NCI-H1436 treated with DMSO at 0.1 percent for 48 hours (cell line): ENCODE results near the gene BLNK.
"Not testable (repeated sequence)": the region's sequence is repeated elsewhere in the genome, so short reads cannot be mapped to it uniquely, and the experiment has no call there.

Source experiments
- DNase-seq: peaks from one replicate; lab custom pipeline; 2025; lab: John Stamatoyannopoulos, UW

The BLNK gene

DNA sequence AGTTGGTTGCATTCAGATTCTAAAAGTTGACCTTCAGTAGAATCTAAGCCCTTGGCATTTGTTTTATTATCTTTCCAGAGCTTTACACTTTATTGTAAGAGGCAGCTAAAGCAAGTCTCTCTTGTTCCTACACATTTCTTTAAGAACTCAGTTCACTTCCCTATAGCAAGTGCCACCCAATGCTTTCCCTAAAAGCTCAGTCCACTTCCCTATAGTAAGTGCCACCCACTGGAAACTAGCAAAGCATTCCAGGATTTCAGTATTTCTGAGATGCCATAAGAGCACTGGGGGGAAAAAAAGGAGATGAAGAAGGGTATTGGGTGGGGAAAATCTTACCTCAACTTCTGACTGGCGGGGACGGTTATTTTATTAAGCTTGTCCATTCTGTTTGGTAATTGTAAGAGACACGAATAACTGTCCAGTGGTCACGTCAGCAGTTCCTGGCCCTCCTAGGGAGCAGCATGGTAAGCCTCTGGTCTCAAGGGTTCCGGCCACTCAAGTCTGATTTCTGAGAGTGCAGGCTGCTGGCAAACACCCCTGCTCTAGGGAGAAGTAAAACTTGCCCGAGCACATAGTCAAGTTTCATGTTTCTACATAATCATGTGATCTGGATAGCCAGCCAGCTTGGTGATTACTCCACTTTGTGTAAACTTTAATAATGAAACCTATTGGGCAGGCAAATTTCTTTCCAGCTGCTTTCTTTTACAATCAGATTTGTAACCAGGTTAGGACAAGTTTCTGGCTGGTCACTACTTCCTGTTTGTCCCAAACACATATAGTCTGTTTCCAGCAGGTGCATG is at the start of gene BLNK:
Gene BLNK (minus strand): TSS at position 554 of the 800 bp plus-strand sequence. CDS start 171 bp downstream, at position 383.
- DNase-seq, result no peak

GRCh38 chr10:96319754-96320474 is 48.5 kb upstream of the BLNK start:
- DNase-seq, result no peak

DNA sequence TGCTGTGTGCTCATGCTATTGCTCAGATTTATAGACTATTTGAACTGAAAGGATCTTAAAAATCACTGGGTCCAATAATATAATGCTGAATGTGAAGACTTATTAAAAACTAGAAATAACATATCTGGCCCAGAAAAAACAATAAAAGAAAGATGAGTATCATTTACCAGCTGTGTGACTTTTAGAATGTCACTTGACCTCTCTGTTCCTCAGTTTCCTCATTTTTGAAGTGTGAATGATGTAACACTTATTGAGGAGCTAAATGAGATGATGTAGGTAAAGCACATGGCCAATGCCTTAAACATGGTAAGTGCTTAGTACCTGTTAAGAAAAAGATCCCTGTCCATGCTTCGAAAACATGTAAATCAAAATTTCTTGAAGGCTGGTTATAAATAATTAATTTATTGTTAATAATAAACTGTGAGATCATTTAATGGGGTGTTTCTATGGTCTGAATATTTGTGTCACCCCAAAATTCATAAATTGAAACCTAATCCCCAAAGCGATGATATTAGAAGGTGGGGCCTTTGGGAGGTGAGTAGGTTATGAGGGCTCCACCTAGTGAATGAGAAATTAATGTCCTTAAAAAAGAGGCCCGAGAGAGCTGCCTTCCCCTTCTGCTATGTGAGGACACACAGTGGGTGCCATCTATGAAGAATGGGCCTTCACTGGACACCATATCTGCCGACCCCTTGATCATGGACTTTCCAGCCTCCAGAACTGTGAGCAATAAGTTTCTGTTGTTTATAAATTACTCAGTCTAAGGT is 45.9 kb upstream of the BLNK start:
- no peak for DNase-seq

DNA sequence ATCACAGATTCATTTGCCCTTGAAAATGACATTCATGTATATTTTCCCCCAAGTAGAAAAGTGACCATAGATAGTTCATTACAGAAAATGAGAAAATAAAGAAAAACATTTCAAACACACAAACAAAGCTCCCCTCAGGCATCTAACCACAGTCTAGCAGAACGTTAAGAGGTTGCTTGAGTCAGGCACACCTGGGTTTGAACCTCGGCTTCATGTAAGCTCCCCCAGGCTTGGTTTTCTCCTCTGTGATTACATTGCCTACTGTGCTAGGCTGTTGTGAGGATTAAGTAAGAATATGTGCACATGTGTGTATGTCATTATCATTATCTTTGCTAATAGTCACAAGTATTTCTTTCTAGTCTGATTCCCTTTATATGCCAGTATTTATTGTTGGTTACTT is 42.0 kb upstream of the BLNK start:
- no peak for DNase-seq

DNA sequence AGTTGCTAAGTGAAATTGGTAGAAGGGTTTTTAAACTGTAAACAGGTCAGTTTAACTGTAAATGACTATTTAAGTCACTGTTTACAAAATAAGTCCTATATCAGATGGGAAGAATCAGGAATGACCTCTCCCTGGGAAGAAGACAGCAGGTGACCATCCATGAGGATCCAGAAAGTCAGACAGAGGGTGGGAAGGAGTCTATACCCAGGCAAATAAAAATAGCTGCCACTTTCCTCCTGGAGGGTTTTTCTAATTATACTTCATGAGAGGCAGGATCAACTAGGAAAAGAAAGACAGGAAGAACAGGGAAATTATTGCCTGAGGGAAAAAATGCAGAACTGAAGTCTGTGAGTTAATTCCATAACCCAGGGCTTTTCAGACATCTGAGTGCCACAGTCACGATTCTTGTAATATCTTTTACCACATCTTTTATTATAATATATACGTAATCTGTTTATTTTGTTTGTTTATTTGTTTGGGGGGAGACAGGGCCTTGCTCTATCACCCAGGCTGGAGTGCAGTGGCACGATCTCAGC is 39.9 kb upstream of the BLNK start:
- no peak for DNase-seq

- no peak for DNase-seq
Measured at GRCh38 chr10:96310321-96310669, 38.9 kb upstream of the BLNK start.

DNA sequence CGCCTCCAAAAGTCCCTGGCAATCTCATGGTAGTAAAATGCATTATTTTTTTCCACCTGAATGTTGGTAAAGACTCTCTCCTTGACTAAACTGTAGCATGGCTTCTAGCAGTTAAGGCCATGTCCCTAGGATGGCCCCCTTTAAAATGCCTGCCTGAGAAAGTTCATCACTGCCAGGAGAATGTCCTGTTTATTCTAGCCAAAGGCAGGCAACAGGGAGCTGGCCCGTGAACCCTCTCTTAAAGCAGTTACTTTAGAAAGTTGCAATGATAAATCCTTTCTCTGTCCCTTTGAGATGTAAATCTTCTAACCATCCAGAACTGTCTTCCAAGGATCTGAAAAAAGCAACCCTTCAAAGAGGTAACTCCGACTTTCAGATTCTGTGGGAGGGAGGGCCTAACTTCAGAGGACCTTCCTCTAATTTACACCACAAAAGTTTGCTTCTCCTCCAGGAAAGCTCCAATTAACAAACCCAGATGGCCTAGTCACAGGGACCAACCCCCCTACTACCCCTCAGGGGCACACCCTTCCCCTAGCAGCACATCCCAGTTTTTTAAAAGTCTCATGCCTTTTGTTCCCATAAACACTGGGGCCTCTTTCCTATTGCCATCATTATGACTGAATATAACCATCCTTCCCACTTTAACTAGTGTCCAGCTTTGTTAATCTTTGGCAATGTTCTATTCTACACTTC is 38.4 kb upstream of the BLNK start:
- no peak for DNase-seq

DNA sequence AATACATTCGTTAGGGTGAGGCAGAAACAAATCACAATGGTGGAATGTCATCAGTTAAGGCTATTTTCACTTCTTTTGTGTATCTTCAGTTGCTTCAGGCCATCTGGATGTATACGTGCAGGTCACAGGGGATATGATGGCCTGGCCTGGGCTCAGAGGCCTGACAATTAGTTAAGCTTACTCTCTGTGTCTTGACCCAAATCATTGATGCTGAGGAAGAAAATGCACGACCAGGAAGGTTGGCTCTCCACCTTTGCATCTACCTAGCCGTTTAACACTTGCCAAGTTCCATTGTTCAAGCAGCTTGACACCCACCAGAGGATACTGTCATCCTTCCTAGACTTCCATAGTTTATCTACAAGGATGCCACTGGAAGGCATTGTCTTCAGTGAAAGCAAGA is 37.5 kb upstream of the BLNK start:
- not testable (repeated sequence) for DNase-seq

DNA sequence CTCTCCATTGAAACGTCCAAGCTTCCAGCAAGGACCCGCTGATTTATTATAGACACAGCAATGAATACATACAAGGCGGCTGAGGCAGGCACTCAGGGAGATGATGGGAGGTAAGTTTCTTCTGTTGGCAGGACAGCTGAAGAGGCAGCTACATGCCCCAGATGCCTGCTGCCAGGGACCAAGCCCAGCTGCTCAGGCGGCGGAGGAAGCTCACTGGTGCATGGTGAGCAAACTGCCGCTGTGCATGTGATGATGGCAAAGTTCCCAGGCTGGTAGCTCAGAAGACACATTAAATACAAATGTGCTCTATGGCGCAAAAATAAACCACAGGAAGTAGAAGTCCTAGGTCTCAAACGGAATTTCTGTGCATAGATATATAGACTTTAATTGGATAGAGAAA is 35.1 kb upstream of the BLNK start:
- no peak for DNase-seq

DNA sequence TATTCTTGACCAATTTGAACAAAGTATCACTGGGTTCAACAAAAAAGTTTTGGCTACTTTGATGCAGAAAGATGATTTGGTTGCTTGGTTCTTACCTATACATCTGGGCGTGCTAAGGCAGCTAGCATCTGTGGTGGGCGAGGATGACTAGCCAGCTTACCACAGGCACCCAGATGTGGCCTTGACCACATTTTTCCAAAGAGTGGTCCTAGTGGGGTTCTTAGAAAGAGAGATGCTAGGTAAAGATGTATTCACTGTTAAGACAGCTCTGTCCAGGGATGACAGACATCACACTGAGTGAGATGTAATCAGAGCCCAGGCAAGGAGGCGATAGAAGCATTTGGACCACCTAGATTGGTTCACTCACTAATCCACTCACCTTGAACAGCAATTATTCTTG is 33.6 kb upstream of the BLNK start:
- no peak for DNase-seq

DNA sequence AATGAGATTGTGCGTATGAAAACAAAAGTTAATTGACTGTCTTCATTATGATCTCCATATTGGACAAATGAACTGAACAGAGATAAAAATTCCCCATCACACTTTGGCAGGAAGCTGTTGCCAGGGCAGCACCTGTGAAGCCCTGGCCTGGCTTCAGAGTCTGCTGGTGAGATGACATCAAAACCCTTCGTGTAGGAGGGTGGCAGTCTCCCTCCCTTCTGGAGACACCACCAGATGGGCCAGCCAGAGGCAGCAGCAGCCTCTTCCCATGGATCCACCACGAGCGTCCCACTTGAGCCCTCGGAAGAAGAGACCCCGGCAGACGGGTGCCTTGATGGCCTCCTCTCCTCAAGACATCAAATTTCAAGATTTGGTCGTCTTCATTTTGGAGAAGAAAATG is 32.9 kb upstream of the BLNK start, which contains the start of gene DNTT:
Gene DNTT (plus strand): TSS at position 205 of the 400 bp plus-strand sequence. CDS start 64 bp downstream, at position 269.
- no peak for DNase-seq

- DNase-seq, result no peak
Measured at GRCh38 chr10:96301616-96302015, 30.2 kb upstream of the BLNK start.

- DNase-seq, result no peak
Measured at GRCh38 chr10:96299383-96299782, 28.0 kb upstream of the BLNK start.

GRCh38 chr10:96298362-96298761 is 27.0 kb upstream of the BLNK start:
- no peak for DNase-seq

GRCh38 chr10:96297486-96297885 is 26.1 kb upstream of the BLNK start:
- no peak for DNase-seq

GRCh38 chr10:96295475-96295874 is 24.1 kb upstream of the BLNK start:
- no peak for DNase-seq

DNA sequence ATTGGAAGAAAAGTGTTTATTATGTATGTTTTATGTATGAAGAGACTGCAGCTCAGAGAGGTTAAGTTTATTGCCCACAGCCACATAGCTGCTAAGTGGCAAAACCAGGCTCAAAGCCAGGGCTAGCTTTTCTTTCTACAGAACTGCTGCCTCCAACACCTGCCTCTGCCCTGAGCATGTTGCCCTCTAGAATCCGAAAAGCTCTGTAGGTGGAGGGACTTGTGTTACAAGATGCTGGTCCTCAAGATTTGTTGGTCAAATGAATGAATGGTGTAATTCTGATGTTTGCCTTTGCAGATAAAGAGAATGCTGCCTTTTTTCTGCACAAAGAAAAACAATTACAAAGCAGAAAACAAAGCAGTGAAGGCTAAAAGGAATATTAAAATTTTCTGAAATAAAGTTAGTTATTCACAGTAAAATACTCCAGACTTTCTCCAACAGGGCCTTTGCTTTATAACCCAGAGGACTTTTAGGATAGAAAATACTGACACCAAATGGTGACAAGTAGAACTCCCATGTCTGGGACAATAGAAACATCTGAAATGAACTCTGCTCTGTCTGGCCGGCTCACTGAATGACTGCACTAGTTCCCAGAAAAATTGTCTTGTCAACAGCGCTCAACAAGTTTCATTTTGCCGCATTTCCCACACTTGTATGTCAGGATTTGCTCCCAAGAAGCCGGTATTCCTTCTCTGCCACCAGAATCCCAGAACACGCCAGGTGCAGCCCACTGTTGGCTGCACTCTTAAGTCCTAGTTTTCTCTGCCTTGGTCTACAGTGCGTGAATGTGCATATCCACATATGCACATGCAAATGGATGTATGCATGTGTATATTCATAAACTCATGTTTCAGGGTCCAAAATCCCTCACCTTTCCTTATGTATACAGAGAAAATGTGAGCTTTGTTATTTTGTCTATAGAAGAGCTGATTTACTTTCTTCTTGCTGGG is 21.9 kb upstream of the BLNK start:
- no peak for DNase-seq

DNA sequence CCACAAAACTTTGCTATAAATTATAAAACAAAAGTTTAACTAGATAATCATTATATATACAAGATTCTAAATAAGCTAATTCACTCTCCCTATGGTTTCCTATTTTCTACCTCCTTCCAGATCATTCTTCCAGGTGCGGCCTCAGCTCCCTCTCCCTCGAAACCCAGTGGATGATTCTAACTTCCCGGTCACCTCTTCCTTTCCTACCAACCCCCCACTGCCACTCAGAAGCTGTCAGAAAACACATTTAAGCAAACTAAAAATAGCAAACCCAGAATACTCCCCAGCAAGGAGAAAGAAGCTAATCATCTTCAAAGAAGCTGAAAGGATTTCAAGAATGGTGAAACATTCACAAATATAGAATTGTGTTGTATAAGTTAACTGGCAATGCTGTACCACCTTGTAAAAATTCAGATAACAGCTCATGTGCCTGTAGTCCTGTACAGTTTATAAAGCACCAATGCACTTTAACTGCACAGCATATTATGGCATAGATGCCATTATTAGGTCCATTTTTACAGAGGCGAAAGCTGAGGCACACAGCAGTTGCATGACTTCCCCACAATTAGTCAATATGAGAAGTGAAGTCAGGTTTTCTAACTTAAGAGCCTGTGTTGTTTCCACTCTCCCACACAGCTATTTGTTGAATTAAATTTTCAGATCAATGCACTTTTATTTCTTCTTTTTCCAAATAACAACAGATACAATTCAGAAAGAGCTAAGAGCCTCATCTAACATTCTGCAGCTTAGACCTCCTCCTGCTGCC is 19.2 kb upstream of the BLNK start:
- DNase-seq, result no peak

GRCh38 chr10:96289218-96289910 is 18.0 kb upstream of the BLNK start:
- no peak for DNase-seq
